Activated CD8-positive, alpha-beta memory T cell treated with anti-CD3 and anti-CD28 coated beads, Interleukin-2, amount 50 U/mL, for 1 hour (primary cell): ENCODE data around the gene SURF2.
"Not testable (repeated sequence)": the region's sequence is repeated elsewhere in the genome, so short reads cannot be mapped to it uniquely, and the experiment has no call there.

ENCODE experiments used
- DNase-seq: peaks from one replicate; pipeline ENCODE4 v3.0.0-alpha.2; 2020; ENCODE audit errors: extremely low read depth

Gene SURF2

GRCh38 chr9:133356391-133357091, at the start of gene SURF2, which contains the start of gene SURF1:
SURF2 (plus strand) TSS chr9:133356550; CDS start chr9:133356593, 43 bp downstream.
SURF1 (minus strand) TSS chr9:133356487; CDS start chr9:133356453, 34 bp downstream.
- no peak for DNase-seq

- no peak for DNase-seq
These were observed 49.0 kb upstream of the SURF2 start for GRCh38 chr9:133307301-133307700.

- DNase-seq, result no peak
These were observed 46.7 kb upstream of the SURF2 start for GRCh38 chr9:133309608-133310007.

GRCh38 chr9:133315997-133316396, 40.4 kb upstream of the SURF2 start:
- no peak for DNase-seq

GRCh38 chr9:133317551-133317950, 38.8 kb upstream of the SURF2 start:
- not testable (repeated sequence) for DNase-seq

- DNase-seq, result no peak
These were observed 35.9 kb upstream of the SURF2 start for GRCh38 chr9:133320421-133320881.

GRCh38 chr9:133321411-133321935, 34.9 kb upstream of the SURF2 start:
- no peak for DNase-seq

- no peak for DNase-seq
These were observed 33.6 kb upstream of the SURF2 start for GRCh38 chr9:133322701-133323100.

- DNase-seq, result no peak
These were observed 33.1 kb upstream of the SURF2 start for GRCh38 chr9:133323211-133323610.

- no peak for DNase-seq
These were observed 32.2 kb upstream of the SURF2 start for GRCh38 chr9:133323991-133324703.

- not testable (repeated sequence) for DNase-seq
These were observed 29.3 kb upstream of the SURF2 start for GRCh38 chr9:133327021-133327420.

- no peak for DNase-seq
These were observed 28.4 kb upstream of the SURF2 start for GRCh38 chr9:133327834-133328484.

GRCh38 chr9:133329306-133330156, 26.8 kb upstream of the SURF2 start:
- DNase-seq, result not testable (repeated sequence)

- no peak for DNase-seq
These were observed 25.1 kb upstream of the SURF2 start for GRCh38 chr9:133331221-133331620.

GRCh38 chr9:133331641-133332380, 24.5 kb upstream of the SURF2 start:
- no peak for DNase-seq

GRCh38 chr9:133332381-133332730, 24.0 kb upstream of the SURF2 start:
- no peak for DNase-seq

- DNase-seq, result no peak
These were observed 23.3 kb upstream of the SURF2 start for GRCh38 chr9:133333011-133333410.

GRCh38 chr9:133333566-133333965, 22.8 kb upstream of the SURF2 start:
- DNase-seq, result no peak

- no peak for DNase-seq
These were observed 22.2 kb upstream of the SURF2 start for GRCh38 chr9:133334161-133334560.

- DNase-seq, result not testable (repeated sequence)
These were observed 21.5 kb upstream of the SURF2 start for GRCh38 chr9:133334888-133335287.
